Erythroblast (primary cell): ENCODE data around the gene TUT1.

Experiments
- GATA1 ChIP-seq: IDR thresholded peaks from 2 replicates; pipeline ENCODE4 v1.6.1; 2011; ENCODE audit warnings: low read depth, mild to moderate bottlenecking, control low read depth, low read length, moderate library complexity
- POLR2A ChIP-seq: IDR thresholded peaks from 2 replicates; pipeline ENCODE4 v1.6.1; 2011; ENCODE audit warnings: mild to moderate bottlenecking, low read length

- TF ChIP-seq POLR2A (no peak), GATA1 (no peak)
Observed at GRCh38 chr11:62535802-62536201, 55.5 kb downstream of the TUT1 start.
